Retinal pigment epithelial cell (primary cell): ENCODE results near the gene PARVA.

ENCODE experiments used
- DNase-seq: peaks from one replicate; pipeline ENCODE4 v3.0.0-alpha.2; 2010; ENCODE audit warnings: low read depth
- H3K4me3 ChIP-seq: 2 replicates; pipeline ENCODE4 v1.5.1; 2011; ENCODE audit warnings: mild to moderate bottlenecking, low read length, control low read depth, moderate library complexity
- CTCF ChIP-seq: conservative IDR thresholded peaks from 2 replicates; pipeline ENCODE4 v1.5.1; 2011; ENCODE audit warnings: low read depth, low read length, control low read depth, inconsistent platforms

Gene PARVA

GRCh38 chr11:12565406-12565805 lies 188.0 kb downstream of the PARVA start:
- no peak for DNase-seq
- no peak overlapping the region for H3K4me3 ChIP-seq

GRCh38 chr11:12567746-12568460 lies 190.5 kb downstream of the PARVA start:
- no peak for TF ChIP-seq CTCF
- no peak overlapping the region for H3K4me3 ChIP-seq
- no peak for DNase-seq

More at GRCh38 chr11:12565406-12565805, 188.0 kb downstream of the PARVA start:
- TF ChIP-seq CTCF, result no peak

- no peak for TF ChIP-seq CTCF
- DNase-seq, result no peak
- no peak overlapping the region for H3K4me3 ChIP-seq
Measured at GRCh38 chr11:12569499-12570425, 192.4 kb downstream of the PARVA start.

- H3K4me3 ChIP-seq, result no peak overlapping the region
- DNase-seq, result no peak
- no peak for TF ChIP-seq CTCF
Measured at GRCh38 chr11:12573707-12574485, 196.5 kb downstream of the PARVA start.

GRCh38 chr11:12577725-12578644 lies 200.6 kb downstream of the PARVA start:
- DNase-seq, result no peak
- no peak for TF ChIP-seq CTCF
- H3K4me3 ChIP-seq, result no peak overlapping the region

- no peak for DNase-seq
- no peak for TF ChIP-seq CTCF
- no peak overlapping the region for H3K4me3 ChIP-seq
Measured at GRCh38 chr11:12581416-12581815, 204.0 kb downstream of the PARVA start.
